ENCODE data around the gene ALX3.
A peak's percentile ranks its signal among the peaks of the same experiment; 100 is the strongest.

ALX3 gene

GRCh38 chr1:110070671-110071242 lies at the start of gene ALX3:
ALX3 (minus strand) TSS chr1:110070672; CDS start chr1:110070612, 60 bp downstream.
- DNase-seq, result no peak

- DNase-seq, result peak; percentile 25
Observed at GRCh38 chr1:110119843-110120242, 49.4 kb upstream of the ALX3 start.

DNA sequence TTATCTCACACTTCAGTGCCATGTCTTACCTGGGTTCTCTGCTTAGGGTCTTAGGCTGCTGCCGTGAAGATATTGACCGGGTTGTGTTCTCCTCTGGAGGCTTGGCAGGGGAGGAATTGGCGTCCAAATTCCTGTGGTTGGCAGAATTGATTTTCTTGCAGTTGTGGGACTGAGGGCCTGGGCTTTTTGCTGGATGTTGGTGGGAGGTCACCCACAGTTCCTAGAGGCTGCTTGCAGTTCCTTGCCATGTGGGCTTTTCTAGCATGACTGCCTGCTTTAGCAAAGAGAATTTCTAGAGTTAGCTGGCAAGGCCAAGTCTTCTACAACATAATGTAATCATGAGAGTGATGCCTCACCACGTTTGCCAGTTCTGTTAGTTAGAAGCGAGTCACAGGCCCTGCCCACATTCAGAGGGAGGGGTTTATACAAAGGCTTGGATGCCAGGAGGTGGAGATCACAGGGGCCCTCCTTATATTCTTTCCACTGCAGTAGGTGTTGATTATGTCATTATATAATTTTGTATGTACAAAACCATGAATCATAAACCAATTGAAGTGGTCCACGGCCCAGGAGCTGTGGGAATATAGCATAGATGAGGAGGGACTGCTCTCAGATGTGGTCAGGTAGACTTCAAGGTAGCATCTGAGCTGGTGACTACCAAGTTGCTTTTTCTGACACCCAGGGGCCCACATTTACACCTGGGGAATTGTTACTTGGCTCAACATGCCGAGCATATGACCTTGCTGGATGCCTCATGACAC lies 48.3 kb upstream of the ALX3 start:
- no peak for DNase-seq

DNA sequence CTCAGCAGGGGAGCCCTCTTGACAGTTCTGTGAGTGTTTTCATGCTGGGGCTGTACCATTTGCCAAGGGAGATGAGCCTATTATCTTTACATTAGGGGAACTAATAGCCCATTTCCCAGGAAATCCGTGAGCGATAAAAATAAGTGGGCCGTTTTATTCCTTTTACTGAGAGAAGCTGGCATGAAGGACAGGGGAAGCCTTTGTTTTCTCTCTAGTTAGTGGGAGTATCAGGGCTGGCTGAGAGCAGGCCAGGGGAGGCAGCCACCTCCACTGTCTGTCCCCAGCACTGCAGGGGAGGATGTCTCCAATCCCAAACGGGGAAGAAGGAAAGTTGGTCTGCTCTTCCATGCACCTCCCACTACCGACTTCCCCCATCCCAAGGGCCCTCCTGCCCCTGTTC lies 44.3 kb upstream of the ALX3 start:
- DNase-seq, result no peak

GRCh38 chr1:110114173-110114572 lies 43.7 kb upstream of the ALX3 start:
- DNase-seq, result no peak

DNA sequence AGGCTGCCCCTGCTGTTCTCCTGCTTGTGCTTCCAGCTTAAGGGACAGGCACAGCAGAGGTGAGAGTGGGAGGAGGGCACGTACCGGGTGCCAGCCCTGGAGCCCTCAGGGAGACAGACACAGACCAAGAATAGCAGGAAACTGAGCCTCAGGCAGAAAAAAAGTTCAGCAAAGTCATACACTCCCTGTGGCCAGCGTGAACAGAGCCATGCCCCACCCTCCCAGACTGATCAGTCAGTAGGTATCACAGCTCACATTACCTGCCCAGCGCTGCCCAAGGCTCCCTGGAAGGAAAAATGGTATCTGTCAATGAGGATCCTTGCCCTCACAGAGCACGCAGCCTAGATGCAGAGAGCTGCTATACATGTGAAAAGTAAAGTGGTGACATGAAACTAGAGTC lies 43.1 kb upstream of the ALX3 start:
- DNase-seq, result no peak

GRCh38 chr1:110112656-110113055 lies 42.2 kb upstream of the ALX3 start:
- DNase-seq, result no peak

- DNase-seq, result no peak
Observed at GRCh38 chr1:110112143-110112542, 41.7 kb upstream of the ALX3 start, which contains the start of gene UBL4B. UBL4B (plus strand) TSS chr1:110112443; CDS start chr1:110112535, 92 bp downstream.

GRCh38 chr1:110111081-110111480 lies 40.6 kb upstream of the ALX3 start:
- no peak for DNase-seq

DNA sequence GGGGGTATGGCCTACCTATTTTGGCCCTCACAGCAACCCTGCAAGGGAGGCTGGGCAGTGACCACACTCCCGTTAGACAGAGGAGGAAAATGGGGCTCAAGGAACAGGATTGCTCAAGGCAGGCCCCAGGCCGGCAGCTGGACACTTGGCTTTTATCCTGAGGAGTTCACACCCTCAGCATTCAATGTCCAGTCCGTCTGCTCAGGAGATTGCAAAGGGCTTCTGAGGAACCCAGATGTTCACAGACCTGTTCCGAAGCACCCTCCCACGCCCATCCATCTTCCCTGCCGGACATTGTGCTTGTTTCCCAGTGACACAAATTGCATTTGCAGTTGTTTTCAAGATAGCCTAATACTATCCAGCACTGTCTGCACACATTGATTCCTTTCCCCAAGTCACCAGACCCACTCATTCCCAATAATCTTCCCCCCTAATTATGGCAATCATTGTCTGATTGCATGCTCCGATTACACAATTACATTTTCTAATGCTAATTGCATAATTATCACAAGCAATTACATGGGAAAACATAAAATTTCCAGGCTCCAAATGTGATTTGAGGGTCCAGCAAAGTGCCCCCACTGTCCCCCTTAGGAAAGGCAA lies 37.5 kb upstream of the ALX3 start:
- DNase-seq, result no peak

- no peak for DNase-seq
Observed at GRCh38 chr1:110106013-110106941, 35.8 kb upstream of the ALX3 start.

- no peak for DNase-seq
Observed at GRCh38 chr1:110102081-110102480, 31.6 kb upstream of the ALX3 start.

DNA sequence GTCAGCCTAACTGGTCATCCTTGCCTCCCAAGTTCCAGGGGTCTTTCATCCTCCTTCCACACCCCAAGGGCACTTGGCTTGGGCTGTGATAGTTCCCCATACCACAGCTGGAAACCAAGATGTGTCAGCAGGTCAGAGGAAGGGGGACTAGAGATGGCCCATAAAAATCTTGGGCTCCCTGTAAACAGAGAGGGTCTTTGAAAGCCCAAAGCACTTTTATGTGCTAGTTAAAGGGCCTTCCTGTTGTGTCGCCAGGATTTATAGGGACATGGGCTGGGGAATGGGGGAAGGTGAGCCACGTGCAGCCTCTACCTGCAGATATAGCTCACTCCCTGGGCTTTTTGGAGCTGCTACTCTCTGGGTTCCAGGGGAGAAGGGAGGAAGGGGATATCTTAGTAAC lies 29.9 kb upstream of the ALX3 start:
- no peak for DNase-seq

- DNase-seq, result no peak
Observed at GRCh38 chr1:110098222-110099026, 28.0 kb upstream of the ALX3 start.

DNA sequence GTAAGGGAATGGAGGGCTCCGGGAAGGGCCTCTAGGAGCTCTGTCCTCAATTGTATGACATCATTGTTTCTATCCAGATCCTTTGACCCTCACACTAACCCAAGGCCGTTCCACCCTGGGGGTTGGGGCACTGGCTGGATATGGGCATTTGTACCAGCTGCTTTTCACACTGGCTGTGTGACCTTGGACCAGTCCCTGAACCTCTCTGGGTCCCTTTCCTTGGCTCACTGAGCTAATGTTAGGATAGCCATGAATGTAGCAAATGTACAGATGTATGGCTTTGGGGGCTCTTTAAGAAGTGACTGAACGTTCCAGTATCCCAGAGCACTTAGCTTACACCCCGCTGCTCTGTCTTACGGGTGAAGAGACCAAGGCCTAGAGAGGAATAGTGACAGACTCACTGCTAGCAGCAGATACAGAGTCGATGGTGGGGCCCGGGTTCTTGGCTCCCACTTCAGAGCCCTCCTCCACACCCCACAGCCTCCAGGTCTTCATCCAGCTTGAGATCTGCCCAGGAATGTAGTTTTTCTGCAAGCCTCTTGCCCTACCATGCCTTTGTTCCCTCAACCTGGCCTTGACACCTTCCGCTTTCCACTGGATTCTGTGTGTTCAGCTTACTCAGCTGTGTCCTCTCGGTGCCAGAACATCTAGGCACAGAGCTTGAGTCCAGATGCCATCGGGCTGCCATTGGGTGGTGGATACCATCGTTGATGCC lies 27.2 kb upstream of the ALX3 start:
- DNase-seq, result no peak

- DNase-seq, result no peak
Observed at GRCh38 chr1:110094931-110095654, 24.6 kb upstream of the ALX3 start.

DNA sequence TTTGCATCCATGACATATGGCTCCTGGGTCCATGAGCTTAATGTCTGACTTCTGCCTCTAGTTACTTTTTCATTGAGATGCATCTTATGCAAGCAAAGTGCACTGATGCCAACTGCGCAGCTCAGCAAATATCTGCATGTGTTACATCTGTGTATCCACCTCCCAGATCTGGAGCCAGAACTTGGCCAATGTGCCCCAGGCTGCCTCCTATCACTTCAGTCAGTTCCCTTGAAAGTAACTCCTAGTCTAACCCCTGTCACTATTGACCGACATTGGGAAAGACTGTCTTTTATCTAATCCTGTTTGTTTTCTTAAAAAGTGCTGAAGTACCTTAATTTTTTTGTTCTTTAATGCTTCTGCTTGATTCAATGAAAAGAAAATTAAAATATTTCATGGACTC lies 22.5 kb upstream of the ALX3 start:
- DNase-seq, result no peak

- no peak for DNase-seq
Observed at GRCh38 chr1:110091791-110092190, 21.3 kb upstream of the ALX3 start.

GRCh38 chr1:110091381-110091780 lies 20.9 kb upstream of the ALX3 start:
- DNase-seq, result no peak

- no peak for DNase-seq
Observed at GRCh38 chr1:110089561-110090275, 19.2 kb upstream of the ALX3 start.

All from NCI-H524 treated with DMSO at 0.1 percent for 48 hours (cell line).